ENCODE results near the gene KCNA4.
A peak's percentile ranks its signal among the peaks of the same experiment; 100 is the strongest.
"Not testable (repeated sequence)": the region's sequence is repeated elsewhere in the genome, so short reads cannot be mapped to it uniquely, and the experiment has no call there.

KCNA4 gene

GRCh38 chr11:29996016-29996415, 20.8 kb downstream of the KCNA4 start:
- no peak for DNase-seq

GRCh38 chr11:29989174-29989970, 27.5 kb downstream of the KCNA4 start:
- no peak for DNase-seq

DNA sequence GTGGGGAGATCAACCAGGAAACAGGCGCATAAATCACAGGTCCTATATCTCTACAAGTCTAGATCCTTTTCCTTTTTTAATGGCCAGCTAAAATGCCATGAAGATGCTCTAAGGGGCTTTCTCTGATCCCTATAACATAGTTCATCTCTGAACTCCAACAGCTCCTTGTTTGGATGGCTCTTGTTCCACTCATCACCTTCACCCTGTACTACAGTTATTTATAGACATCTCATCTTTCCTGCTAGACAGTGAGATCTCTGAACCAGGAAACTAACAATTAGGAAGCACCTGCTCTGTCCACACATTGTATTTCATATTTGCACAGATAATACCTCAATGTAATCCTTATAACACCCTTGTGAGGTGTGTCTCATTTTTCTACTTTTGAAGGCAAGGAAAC, 31.6 kb downstream of the KCNA4 start:
- no peak for DNase-seq

DNA sequence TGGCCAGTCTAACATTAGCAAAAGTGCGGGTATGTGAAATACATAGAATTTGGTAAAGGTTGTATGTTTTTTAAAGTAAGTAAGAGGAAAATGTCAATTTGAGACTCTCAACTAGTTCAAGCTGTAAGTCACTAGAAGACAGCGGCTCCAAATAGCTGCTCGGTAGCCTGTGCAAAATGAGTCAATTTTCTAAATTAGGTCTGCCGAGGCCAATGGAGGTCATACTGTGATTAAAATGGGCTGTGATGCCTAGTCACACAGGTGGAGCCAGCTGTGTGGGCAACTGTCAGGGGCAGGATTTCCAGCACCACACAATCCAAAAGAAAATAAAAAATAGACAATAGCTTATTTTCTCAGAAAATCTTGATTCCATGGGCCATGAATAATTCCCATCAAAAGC, 32.3 kb downstream of the KCNA4 start:
- DNase-seq = no peak

DNA sequence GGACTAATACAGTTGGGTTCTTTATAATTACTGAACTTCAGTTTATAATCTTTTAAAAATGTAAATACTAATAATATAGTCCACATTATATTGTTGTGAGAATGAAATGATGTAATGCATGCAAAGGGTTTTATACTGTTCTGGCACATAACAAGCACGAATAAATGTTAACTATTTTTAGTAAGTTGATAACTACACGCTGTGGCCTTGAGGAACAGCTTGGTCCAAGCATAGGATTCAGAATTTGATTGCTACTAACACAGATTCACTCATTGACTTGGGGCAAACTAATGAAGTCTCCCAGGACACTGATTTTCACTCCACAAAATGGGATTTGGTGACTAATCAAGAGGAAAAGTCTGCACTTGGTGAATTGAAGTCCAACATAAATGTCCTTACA, 38.3 kb downstream of the KCNA4 start:
- no peak for DNase-seq

DNA sequence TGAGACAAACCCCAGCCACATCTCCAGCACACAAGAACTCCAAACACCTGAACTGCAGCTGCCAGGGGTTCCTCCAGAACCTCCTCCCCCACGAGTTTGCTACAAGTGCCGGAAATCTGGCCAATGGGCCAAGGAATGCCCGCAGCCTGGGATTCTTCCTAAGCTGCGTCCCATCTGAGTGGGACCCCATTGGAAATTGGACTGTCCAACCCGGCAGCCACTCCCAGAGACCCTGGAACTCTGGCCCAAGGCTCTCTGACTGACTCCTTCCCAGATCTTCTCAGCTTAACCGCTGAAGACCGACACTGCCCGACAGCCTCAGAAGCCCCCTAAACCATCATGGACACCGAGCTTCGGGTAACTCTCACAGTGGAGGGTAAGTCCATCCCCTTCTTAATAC, 41.2 kb downstream of the KCNA4 start:
- not testable (repeated sequence) for DNase-seq

DNA sequence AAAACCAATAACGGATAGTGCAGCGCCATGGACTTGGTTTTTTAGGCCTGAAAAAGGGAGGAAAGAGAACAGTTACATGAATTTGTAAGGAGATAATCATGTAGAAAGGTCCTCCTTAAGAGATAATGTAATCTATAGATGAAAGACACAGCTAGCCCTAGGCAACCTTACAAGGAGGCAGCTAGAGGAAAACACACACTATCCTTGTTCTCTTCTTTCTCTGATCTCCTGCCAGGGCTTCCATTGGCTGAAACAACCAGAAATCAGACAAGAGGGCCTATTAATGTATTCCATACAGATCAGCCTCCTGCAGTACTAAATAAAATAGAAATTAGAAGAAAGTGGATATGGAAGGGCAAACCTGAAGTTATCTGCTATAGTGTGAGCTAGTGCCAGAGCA, 53.0 kb downstream of the KCNA4 start:
- DNase-seq = no peak

DNA sequence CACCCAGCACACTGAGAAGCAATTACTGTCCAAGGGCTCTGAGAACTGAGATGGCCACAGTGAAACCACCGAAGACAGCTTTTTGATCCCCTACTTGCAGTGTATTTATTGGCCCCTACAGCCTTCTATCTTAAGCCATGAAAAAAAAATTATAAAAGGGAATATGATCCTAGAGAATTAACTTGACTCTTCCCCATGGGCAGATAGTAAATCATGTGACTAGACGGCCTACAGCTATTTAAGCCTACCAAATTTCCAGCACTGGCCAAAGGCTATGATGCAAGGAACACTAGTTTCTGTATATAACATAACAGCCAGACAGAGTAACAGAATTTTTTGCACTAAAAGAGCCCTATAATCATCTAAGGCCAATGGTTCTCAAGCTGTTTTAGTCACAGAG, 53.8 kb downstream of the KCNA4 start:
- no peak for DNase-seq

- peak; percentile 8 for DNase-seq
Observed at GRCh38 chr11:29962243-29962642, 54.6 kb downstream of the KCNA4 start.

Measured in activated CD4-positive, alpha-beta T cell treated with anti-CD3 and anti-CD28 coated beads, Interleukin-2, Interleukin-6, amounts not matched to agents 100 ng/mL and 50 ng/mL, durations not matched to agents 16 hours and 8 hours (primary cell).